Measurements from ENCODE around the gene ASPG. TPM values are rescaled to one million over a fixed set of nuclear protein-coding genes. Genes with fewer than 3 reads are reported as not detected.

Gene ASPG
- total and polyA plus RNA-seq, 2 of the 13 experiments (the other 11 are each of a cell fraction or from before 2014, with no cell fraction given) = not detected

DNA sequence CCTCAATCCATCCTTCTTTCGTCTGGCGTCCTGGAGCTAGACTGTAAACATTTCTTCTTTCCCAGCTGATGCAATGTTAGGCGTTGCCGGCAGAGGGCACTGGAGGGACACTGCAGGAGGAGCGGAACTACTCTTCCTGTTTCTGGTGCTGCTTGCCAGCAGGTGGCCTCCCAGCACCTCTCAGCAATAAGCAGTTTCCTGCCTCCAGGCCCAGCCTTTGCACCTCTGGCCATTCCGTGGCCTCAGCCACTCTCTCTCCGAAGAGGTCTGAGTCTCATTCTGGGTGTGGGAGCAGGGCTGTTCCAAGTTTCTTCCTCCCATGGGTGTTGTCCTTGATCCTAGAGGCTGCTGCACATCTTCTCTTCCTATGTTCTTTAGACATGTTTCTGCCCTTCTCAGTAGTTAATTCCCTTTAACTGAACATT is 7.5 kb upstream of the ASPG start (continued):
- TF ChIP-seq, protein P1, sequence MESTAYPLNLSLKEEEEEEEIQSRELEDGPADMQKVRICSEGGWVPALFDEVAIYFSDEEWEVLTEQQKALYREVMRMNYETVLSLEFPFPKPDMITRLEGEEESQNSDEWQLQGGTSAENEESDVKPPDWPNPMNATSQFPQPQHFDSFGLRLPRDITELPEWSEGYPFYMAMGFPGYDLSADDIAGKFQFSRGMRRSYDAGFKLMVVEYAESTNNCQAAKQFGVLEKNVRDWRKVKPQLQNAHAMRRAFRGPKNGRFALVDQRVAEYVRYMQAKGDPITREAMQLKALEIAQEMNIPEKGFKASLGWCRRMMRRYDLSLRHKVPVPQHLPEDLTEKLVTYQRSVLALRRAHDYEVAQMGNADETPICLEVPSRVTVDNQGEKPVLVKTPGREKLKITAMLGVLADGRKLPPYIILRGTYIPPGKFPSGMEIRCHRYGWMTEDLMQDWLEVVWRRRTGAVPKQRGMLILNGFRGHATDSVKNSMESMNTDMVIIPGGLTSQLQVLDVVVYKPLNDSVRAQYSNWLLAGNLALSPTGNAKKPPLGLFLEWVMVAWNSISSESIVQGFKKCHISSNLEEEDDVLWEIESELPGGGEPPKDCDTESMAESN (CRISPR knock-in tag; conservative IDR thresholded peaks at IDR 0.05) = 0 out of 2 replicates have a peak, but pooled peaks have one; percentile 30
- TF ChIP-seq THAP11 (CRISPR knock-in tag; IDR thresholded peaks at IDR 0.05) = peak; percentile 51; the same call in 1 of the 2 replicates
- TF ChIP-seq, protein P2, sequence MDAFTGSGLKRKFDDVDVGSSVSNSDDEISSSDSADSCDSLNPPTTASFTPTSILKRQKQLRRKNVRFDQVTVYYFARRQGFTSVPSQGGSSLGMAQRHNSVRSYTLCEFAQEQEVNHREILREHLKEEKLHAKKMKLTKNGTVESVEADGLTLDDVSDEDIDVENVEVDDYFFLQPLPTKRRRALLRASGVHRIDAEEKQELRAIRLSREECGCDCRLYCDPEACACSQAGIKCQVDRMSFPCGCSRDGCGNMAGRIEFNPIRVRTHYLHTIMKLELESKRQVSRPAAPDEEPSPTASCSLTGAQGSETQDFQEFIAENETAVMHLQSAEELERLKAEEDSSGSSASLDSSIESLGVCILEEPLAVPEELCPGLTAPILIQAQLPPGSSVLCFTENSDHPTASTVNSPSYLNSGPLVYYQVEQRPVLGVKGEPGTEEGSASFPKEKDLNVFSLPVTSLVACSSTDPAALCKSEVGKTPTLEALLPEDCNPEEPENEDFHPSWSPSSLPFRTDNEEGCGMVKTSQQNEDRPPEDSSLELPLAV (CRISPR knock-in tag; conservative IDR thresholded peaks at IDR 0.05; ENCODE audit: low read depth) = no peak
- TF ChIP-seq KLF9 (CRISPR knock-in tag; IDR thresholded peaks at IDR 0.05; ENCODE audit: low read depth) = no peak
- TF ChIP-seq NFRKB (IDR thresholded peaks at IDR 0.05) = no peak
- peak; percentile 69 for TF ChIP-seq SALL1 (CRISPR knock-in tag; IDR thresholded peaks at IDR 0.05)
- TF ChIP-seq TBL1XR1 (IDR thresholded peaks at IDR 0.05; ENCODE audit: borderline replicate concordance, low read length, partially characterized antibody) = no peak
- TF ChIP-seq, protein P3, sequence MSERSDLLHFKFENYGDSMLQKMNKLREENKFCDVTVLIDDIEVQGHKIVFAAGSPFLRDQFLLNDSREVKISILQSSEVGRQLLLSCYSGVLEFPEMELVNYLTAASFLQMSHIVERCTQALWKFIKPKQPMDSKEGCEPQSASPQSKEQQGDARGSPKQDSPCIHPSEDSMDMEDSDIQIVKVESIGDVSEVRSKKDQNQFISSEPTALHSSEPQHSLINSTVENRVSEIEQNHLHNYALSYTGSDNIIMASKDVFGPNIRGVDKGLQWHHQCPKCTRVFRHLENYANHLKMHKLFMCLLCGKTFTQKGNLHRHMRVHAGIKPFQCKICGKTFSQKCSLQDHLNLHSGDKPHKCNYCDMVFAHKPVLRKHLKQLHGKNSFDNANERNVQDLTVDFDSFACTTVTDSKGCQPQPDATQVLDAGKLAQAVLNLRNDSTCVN (CRISPR knock-in tag; IDR thresholded peaks at IDR 0.05; ENCODE audit: borderline replicate concordance) = 0 out of 2 replicates have a peak, but pooled peaks have one; percentile 58
- TF ChIP-seq ZFP62 (CRISPR knock-in tag; IDR thresholded peaks at IDR 0.05) = no peak
- no peak for TF ChIP-seq NFIC (IDR thresholded peaks at IDR 0.05; ENCODE audit: low read length)
- peak; percentile 93 for TF ChIP-seq ETV5 (CRISPR knock-in tag; IDR thresholded peaks at IDR 0.05; ENCODE audit: borderline replicate concordance)
- TF ChIP-seq, protein P4, sequence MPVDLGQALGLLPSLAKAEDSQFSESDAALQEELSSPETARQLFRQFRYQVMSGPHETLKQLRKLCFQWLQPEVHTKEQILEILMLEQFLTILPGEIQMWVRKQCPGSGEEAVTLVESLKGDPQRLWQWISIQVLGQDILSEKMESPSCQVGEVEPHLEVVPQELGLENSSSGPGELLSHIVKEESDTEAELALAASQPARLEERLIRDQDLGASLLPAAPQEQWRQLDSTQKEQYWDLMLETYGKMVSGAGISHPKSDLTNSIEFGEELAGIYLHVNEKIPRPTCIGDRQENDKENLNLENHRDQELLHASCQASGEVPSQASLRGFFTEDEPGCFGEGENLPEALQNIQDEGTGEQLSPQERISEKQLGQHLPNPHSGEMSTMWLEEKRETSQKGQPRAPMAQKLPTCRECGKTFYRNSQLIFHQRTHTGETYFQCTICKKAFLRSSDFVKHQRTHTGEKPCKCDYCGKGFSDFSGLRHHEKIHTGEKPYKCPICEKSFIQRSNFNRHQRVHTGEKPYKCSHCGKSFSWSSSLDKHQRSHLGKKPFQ (CRISPR knock-in tag; IDR thresholded peaks at IDR 0.05; ENCODE audit: insufficient replicate concordance) = no peak
- no peak for TF ChIP-seq ZFP1 (CRISPR knock-in tag; IDR thresholded peaks at IDR 0.05)
- no peak for TF ChIP-seq ZBTB38 (CRISPR knock-in tag; IDR thresholded peaks at IDR 0.05)
- TF ChIP-seq POLR2A (IDR thresholded peaks at IDR 0.05; ENCODE audit: insufficient read depth in 1 of 2, low read depth in 2 of 2, low read length in 2 of 2) = no peak
- TF ChIP-seq ZFP36L1 (CRISPR knock-in tag; IDR thresholded peaks at IDR 0.05) = no peak
- no peak for TF ChIP-seq ZNF17 (CRISPR knock-in tag; IDR thresholded peaks at IDR 0.05)
- no peak for TF ChIP-seq PCBP1 (IDR thresholded peaks at IDR 0.05; ENCODE audit: borderline replicate concordance, low read depth, low read length)
- no peak for TF ChIP-seq KLF11 (CRISPR knock-in tag; IDR thresholded peaks at IDR 0.05)
- no peak for TF ChIP-seq TMF1 (CRISPR knock-in tag; IDR thresholded peaks at IDR 0.05; ENCODE audit: low read depth)
- no peak for TF ChIP-seq ZNF282 (IDR thresholded peaks at IDR 0.05; ENCODE audit: partially characterized antibody)
- 0 out of 2 replicates have a peak, but pooled peaks have one; percentile 59 for TF ChIP-seq ZNF619 (CRISPR knock-in tag; IDR thresholded peaks at IDR 0.05)
- TF ChIP-seq CEBPG (CRISPR knock-in tag; IDR thresholded peaks at IDR 0.05) = peak; percentile 84
- peak; percentile 78; the same call in 1 of the 2 replicates for TF ChIP-seq MIER2 (CRISPR knock-in tag; IDR thresholded peaks at IDR 0.05)
- TF ChIP-seq PPARG (CRISPR knock-in tag; conservative IDR thresholded peaks at IDR 0.05) = 0 out of 2 replicates have a peak, but pooled peaks have one; percentile 41
- TF ChIP-seq MIER3 (CRISPR knock-in tag; IDR thresholded peaks at IDR 0.05; ENCODE audit: borderline replicate concordance) = peak; percentile 66; the same call in 1 of the 2 replicates
- TF ChIP-seq SRSF1 (optimal IDR thresholded peaks at IDR 0.05; ENCODE audit: low read depth, low read length) = no peak
- TF ChIP-seq NFE2L2 (IDR thresholded peaks at IDR 0.05; ENCODE audit: low read length) = 0 out of 2 replicates have a peak, but pooled peaks have one; percentile 12
- no peak for TF ChIP-seq POLR2AphosphoS5 (IDR thresholded peaks at IDR 0.05; ENCODE audit: low read depth, low read length)
- no peak for TF ChIP-seq KMT2B (CRISPR knock-in tag; IDR thresholded peaks at IDR 0.05)

Measured in HepG2 (cell line).